Hepatocyte (in vitro differentiated cells): Measurements from ENCODE around the gene ANKLE2. TPM values are rescaled to one million over a fixed set of nuclear protein-coding genes. Genes with fewer than 3 reads are reported as not detected.
A peak's percentile ranks its signal among the peaks of the same experiment; 100 is the strongest.

Experiments used
- DNase-seq: peaks from one replicate; pipeline ENCODE4 v3.0.0-alpha.2; 2016; ENCODE audit warnings: low spot score
- H2AFZ ChIP-seq: fragments of 200-600 bp; sonication (generic); 2 replicates; pipeline ENCODE4 v1.6.0; 2016; ENCODE audit warnings: antibody characterized with exemption, mild to moderate bottlenecking
- H3K27ac ChIP-seq: fragments of 200-600 bp; sonication (generic); 2 replicates; pipeline ENCODE4 v1.5.1; 2016; ENCODE audit warnings: mild to moderate bottlenecking
- H3K27me3 ChIP-seq: fragments of 200-600 bp; sonication (generic); 2 replicates; pipeline ENCODE4 v1.6.1; 2016
- H3K36me3 ChIP-seq: fragments of 200-600 bp; sonication (generic); replicated peaks from 2 replicates; pipeline ENCODE4 v1.5.1; 2016; ENCODE audit warnings: low read depth; ENCODE audit not compliant: insufficient read depth
- H3K4me1 ChIP-seq: fragments of 200-600 bp; sonication (generic); 2 replicates; pipeline ENCODE4 v1.5.1; 2016; ENCODE audit warnings: mild to moderate bottlenecking, moderate library complexity; ENCODE audit not compliant: insufficient read depth
- H3K4me2 ChIP-seq: fragments of 200-600 bp; sonication (generic); 2 replicates; pipeline ENCODE4 v1.6.0; 2016
- H3K4me3 ChIP-seq: fragments of 200-600 bp; sonication (generic); 2 replicates; pipeline ENCODE4 v1.5.1; 2016; ENCODE audit warnings: mild to moderate bottlenecking
- H3K79me2 ChIP-seq: fragments of 200-600 bp; sonication (generic); 2 replicates; pipeline ENCODE4 v1.6.0; 2017; ENCODE audit warnings: mild to moderate bottlenecking
- H3K9me2 ChIP-seq: fragments of 200-600 bp; sonication (generic); replicated peaks from 2 replicates; pipeline ENCODE4 v1.6.0; 2017; ENCODE audit warnings: mild to moderate bottlenecking; ENCODE audit not compliant: insufficient read depth
- H3K9me3 ChIP-seq: fragments of 200-600 bp; sonication (generic); 2 replicates; pipeline ENCODE4 v1.5.1; 2016; ENCODE audit warnings: low read depth, mild to moderate bottlenecking
- H4K20me1 ChIP-seq: fragments of 200-600 bp; sonication (generic); 2 replicates; pipeline ENCODE4 v1.6.0; 2016; ENCODE audit warnings: mild to moderate bottlenecking; ENCODE audit not compliant: insufficient read depth, poor library complexity, severe bottlenecking
- EZH2 ChIP-seq: fragments of 200-600 bp; sonication (generic); IDR thresholded peaks from 2 replicates; pipeline ENCODE4 v1.6.1; 2016; ENCODE audit warnings: antibody characterized with exemption, mild to moderate bottlenecking, borderline replicate concordance
- EZH2phosphoT487 ChIP-seq: fragments of 200-600 bp; sonication (generic); IDR thresholded peaks from one replicate; pipeline ENCODE4 v1.6.1; 2018; ENCODE audit warnings: antibody characterized with exemption, mild to moderate bottlenecking, low read depth, moderate library complexity; ENCODE audit not compliant: unreplicated experiment, severe bottlenecking
- WGBS: methylation state at CpG from one replicate; pipeline ENCODE4 v1.1.6; 2016; ENCODE audit warnings: low lambda C conversion rate; ENCODE audit errors: missing lambda C conversion rate; 5-methylcytosine and 5-hydroxymethylcytosine counted together
- polyA plus RNA-seq: library from polyadenylated mRNA; unstranded; fragments of >200 nt; fragmentation: Nextera tagmentation; extraction: Ambion mirVana; gene quantifications from 2 replicates; pipeline ENCODE4 v1.2.1, GENCODE V29; 2016
- total RNA-seq: library from RNA; depleted of rRNA; stranded (reverse); fragments of >200 nt; gene quantifications from 2 replicates; pipeline ENCODE4 v1.2.3, GENCODE V29; 2014
- TF ChIP-seq, protein P1 (sequence below): fragments of 200-600 bp; sonication (generic); IDR thresholded peaks from 2 replicates; pipeline ENCODE4 v1.5.1; 2016; ENCODE audit warnings: antibody characterized with exemption, mild to moderate bottlenecking; ENCODE audit not compliant: poor library complexity

Gene ANKLE2
- total and polyA plus RNA-seq, 2 experiments from 2014 or later, result 45.3 to 70.3 TPM

DNA sequence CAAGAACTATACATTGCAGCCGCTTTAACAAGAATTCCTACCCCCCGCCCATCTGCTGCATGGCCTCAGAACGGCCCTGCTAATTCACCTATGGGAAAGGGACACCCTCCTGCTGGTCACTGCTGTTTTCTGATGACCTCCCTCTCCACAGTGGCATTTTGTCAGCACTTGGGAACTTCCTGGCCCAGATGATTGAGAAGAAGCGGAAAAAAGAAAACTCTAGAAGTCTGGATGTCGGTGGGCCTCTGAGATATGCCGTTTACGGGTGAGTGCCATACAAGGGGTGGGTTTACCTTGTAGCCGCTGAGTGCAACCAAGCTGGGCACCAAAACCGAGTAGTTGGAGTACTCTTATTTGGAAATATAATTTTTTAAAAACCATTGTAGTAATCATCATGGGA lies 71.5 kb downstream of the ANKLE2 start:
- 94% methylated on average over 9 of the region's 9 CpGs for WGBS
- H3K4me2 ChIP-seq, result peak overlapping the region; percentile 73
- H3K9me3 ChIP-seq, result no peaks in the 10 kb centered on the region
- H3K4me1 ChIP-seq, result peaks cover 13% of the 10 kb centered on the region
- H3K27ac ChIP-seq, result no peak overlapping the region
- H2AFZ ChIP-seq, result no peak overlapping the region
- H3K4me3 ChIP-seq, result no peak overlapping the region
- H3K79me2 ChIP-seq, result peaks cover 18% of the 10 kb centered on the region
- no peaks in the 10 kb centered on the region for H3K27me3 ChIP-seq
- TF ChIP-seq, protein P1, sequence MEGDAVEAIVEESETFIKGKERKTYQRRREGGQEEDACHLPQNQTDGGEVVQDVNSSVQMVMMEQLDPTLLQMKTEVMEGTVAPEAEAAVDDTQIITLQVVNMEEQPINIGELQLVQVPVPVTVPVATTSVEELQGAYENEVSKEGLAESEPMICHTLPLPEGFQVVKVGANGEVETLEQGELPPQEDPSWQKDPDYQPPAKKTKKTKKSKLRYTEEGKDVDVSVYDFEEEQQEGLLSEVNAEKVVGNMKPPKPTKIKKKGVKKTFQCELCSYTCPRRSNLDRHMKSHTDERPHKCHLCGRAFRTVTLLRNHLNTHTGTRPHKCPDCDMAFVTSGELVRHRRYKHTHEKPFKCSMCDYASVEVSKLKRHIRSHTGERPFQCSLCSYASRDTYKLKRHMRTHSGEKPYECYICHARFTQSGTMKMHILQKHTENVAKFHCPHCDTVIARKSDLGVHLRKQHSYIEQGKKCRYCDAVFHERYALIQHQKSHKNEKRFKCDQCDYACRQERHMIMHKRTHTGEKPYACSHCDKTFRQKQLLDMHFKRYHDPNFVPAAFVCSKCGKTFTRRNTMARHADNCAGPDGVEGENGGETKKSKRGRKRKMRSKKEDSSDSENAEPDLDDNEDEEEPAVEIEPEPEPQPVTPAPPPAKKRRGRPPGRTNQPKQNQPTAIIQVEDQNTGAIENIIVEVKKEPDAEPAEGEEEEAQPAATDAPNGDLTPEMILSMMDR, result no peak
- TF ChIP-seq EZH2phosphoT487, result no peak
- no peak for TF ChIP-seq EZH2
- no peaks in the 10 kb centered on the region for H3K36me3 ChIP-seq
- no peaks in the 10 kb centered on the region for H3K9me2 ChIP-seq
- no peak for DNase-seq
- H4K20me1 ChIP-seq, result peaks cover 5% of the 10 kb centered on the region

DNA sequence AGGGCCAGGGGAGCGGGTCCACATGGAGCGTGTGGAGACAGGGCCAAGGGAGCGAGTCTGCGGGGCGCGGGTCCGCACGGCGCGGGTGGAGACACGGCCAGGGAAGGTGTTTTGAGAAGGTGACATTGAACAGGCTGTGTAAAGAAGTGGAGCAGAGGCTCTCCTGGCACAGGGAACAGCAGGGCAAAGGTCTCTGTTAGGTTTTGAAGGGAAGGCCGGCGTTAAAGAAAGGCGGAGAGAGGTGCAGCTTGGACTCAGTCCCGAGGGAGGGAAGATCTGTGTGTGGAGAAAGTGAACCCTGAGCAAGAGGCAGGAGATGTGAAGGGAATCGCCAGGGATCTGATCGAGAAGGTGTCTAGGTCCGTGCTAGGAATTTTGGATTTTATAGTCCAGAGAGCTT lies 72.4 kb downstream of the ANKLE2 start:
- Histone ChIP-seq H3K4me2 (peak overlapping the region; percentile 73), H3K27me3 (no peaks in the 10 kb centered on the region), H3K27ac (no peak overlapping the region), H2AFZ (no peak overlapping the region), H3K9me2 (no peaks in the 10 kb centered on the region), H3K4me3 (no peak overlapping the region), H4K20me1 (peaks cover 5% of the 10 kb centered on the region), H3K36me3 (no peaks in the 10 kb centered on the region), H3K4me1 (peaks cover 13% of the 10 kb centered on the region), H3K9me3 (no peaks in the 10 kb centered on the region), H3K79me2 (peaks cover 19% of the 10 kb centered on the region)
- TF ChIP-seq EZH2phosphoT487, result no peak
- TF ChIP-seq, protein P1, result no peak
- TF ChIP-seq EZH2, result no peak
- WGBS, result 43% methylated on average over 9 of the region's 18 CpGs
- DNase-seq, result peak; percentile 58

DNA sequence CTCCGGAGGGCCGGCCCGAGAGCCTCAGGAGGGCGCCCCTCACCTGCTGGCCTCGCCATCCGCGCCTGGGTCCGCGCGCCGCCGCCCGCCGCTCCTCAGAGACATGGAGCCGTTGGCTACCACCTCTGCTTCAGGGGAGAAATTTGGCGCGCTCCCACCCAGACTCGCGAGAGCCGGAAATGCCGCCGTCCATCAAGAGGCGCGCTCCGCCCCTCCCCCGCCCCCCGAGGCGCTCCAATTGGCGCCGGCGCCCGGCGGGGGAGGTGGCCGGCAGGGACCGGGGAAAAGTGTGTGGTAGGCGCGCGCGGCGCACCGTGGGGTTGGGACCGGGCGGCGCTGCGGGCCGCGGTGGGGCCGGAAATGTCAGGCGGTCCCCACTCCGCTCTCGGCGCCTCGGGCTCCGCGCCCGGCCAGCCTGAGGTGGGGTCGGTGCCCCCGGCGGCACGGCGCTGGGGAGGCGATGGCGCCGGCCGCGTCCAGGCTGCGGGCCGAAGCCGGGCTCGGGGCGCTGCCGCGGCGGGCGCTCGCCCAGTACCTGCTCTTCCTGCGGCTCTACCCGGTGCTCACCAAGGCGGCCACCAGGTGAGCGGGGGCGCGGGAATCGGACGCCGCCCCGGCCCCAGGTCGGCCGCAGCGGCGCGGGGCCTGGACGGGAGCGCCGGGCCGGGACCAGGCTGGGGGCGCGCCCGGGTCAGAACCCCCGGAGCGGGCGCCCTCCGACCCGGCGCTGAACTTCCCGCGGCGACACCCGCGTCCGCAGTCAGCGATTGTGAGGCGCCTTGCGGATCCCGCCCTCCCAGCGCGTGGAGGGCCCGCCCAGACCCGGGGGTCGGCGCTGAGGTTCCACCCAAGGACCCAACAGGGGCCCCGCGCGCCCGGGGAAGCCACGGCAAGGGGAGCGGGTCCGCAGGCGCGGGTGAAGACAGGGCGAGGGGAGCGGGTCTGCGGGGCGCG lies 74.1 kb downstream of the ANKLE2 start, which contains the start of the genes POLE and PXMP2:
Gene POLE (minus strand): TSS at position 132 of the 954 bp plus-strand sequence. CDS start 27 bp downstream, at position 105.
Gene PXMP2 (plus strand): TSS at position 377 of the 954 bp plus-strand sequence. CDS start 84 bp downstream, at position 461.
- no peaks in the 10 kb centered on the region for H3K9me3 ChIP-seq
- no peaks in the 10 kb centered on the region for H3K36me3 ChIP-seq
- 1% methylated on average over 92 of the region's 134 CpGs for WGBS
- H2AFZ ChIP-seq, result peak within 1 kb of the TSS; percentile 46
- TF ChIP-seq, protein P1, result no peak
- TF ChIP-seq EZH2phosphoT487, result no peak
- TF ChIP-seq EZH2, result no peak
- peaks cover 32% of the 10 kb centered on the region for H3K79me2 ChIP-seq
- H3K4me2 ChIP-seq, result peak within 1 kb of the TSS; percentile 91
- peak; percentile 98 for DNase-seq
- H3K4me1 ChIP-seq, result peaks cover 13% of the 10 kb centered on the region
- no peaks in the 10 kb centered on the region for H3K9me2 ChIP-seq
- H3K4me3 ChIP-seq, result peak within 1 kb of the TSS; percentile 82
- peak within 1 kb of the TSS; percentile 81 for H3K27ac ChIP-seq
- no peaks in the 10 kb centered on the region for H3K27me3 ChIP-seq
- H4K20me1 ChIP-seq, result peaks cover 5% of the 10 kb centered on the region
